ENCODE data around the gene AGBL3.

DNA sequence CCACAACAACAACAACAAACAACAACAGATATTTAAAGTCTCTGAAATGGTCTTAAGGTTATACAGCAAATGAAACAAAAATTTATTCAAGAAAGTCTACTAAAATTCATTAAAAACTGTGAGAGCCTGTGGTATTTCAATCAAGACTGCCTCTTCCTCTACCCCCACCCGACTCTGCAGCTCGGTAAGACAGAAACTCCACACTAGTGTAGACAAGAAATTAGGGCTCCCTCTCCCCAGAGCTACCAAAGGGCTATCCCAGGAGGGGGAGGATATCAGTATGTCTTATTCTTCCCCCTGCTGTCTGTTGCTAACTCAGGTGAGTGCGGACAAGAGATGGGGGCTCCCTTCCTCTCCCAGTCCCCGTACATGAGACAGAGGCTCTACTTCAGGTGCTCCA, 90.6 kb downstream of the AGBL3 start:
- TF ChIP-seq ZNF274 (IDR thresholded peaks at IDR 0.05; ENCODE audit: low read depth, low read length) (no peak), SUZ12 (IDR thresholded peaks at IDR 0.05; ENCODE audit: extremely low read depth, insufficient read depth, insufficient read length) (no peak)
